Activated CD4-positive, alpha-beta T cell treated with anti-CD3 and anti-CD28 coated beads, Interleukin-2, amount 50 U/mL, for 1 hour (primary cell): Measurements from ENCODE around the gene RAB7B.

Source experiments
- DNase-seq: peaks from one replicate; pipeline ENCODE4 v3.0.0-alpha.2; 2020

The RAB7B gene

GRCh38 chr1:205972491-205973168, 30.6 kb downstream of the RAB7B start:
- no peak for DNase-seq

GRCh38 chr1:205972081-205972480, 31.1 kb downstream of the RAB7B start:
- DNase-seq: no peak

- DNase-seq: no peak
Measured at GRCh38 chr1:205971082-205971481, 32.1 kb downstream of the RAB7B start.

DNA sequence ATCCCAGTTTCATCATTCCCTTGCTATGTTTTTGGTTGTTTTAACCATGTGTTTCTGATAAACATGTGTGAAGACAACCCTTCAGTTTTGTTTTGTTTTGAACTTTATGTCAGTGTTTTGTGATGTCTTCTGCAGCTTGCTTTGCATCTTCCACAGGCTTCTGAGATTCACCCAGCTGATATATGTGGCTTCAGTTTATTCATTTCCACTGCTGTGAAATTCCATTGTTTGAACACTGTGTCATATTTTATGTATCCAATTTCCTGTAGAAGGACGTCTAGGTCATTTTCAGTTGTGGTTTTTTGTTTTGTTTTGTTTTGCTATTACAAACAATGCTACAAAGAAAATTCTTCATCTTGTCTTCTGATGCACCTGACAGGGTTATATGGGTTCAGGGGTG, 32.7 kb downstream of the RAB7B start:
- DNase-seq: no peak

GRCh38 chr1:205969229-205969628, 34.0 kb downstream of the RAB7B start:
- DNase-seq: no peak

GRCh38 chr1:205967554-205968335, 35.5 kb downstream of the RAB7B start:
- no peak for DNase-seq

- no peak for DNase-seq
Measured at GRCh38 chr1:205965036-205965884, 37.9 kb downstream of the RAB7B start.

DNA sequence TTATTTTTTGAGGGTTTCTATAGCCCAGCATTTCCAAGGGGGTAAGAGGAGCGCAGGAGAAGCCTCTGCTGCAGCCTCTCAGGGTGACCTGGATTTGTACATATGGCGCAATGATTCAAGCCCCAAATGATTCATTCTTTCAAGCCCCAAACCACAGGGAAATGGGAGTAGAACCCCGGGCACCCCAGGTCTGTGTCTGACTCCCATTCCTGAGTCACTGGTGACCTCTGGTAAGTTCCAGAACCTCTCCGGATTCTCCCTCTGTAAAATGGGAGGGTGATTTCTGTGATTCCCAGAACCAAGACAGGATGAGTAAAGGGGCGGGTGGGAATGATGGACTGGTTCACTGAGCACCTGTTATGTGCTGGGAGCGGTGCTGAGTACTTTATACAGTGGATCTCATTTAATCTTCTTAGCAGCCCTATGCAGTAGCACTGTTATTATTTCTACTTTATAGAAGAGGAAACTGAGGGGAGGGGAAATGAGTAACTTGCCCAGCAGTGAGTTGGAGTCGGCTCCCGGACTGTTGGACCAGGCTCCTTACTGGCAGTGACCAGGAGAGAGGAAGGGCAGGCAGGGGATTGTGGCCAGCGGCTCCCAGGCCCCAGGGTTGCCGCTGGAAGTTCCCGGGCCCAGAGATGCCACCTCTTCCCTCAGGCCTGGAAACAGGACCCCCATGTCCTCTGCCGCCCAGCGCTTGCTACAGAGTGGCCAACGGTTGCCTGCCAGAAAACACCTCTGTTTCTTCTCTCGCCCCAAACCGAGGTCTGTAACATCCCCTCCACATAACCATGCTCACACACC, 39.6 kb downstream of the RAB7B start:
- DNase-seq: no peak

DNA sequence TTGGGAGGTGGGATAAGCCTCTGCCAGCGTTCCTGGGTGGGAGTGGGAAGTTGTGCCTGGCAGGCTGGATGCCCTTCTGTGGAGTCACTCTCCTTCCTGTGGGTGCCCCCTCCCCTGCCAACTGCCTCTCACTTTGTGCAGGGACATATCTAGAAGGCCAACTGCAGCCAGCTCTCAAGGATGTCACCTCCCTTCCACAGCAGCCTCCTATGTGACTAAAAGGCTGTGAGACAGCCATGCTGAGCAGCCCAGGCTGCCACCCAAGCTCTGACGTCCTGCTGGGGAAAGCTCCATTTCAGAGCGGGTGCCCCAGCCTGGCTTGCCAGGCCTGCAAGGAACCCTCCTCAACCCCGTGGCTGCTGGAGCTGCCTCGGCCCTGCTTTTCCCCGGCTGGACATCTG, 40.4 kb downstream of the RAB7B start:
- DNase-seq: no peak

DNA sequence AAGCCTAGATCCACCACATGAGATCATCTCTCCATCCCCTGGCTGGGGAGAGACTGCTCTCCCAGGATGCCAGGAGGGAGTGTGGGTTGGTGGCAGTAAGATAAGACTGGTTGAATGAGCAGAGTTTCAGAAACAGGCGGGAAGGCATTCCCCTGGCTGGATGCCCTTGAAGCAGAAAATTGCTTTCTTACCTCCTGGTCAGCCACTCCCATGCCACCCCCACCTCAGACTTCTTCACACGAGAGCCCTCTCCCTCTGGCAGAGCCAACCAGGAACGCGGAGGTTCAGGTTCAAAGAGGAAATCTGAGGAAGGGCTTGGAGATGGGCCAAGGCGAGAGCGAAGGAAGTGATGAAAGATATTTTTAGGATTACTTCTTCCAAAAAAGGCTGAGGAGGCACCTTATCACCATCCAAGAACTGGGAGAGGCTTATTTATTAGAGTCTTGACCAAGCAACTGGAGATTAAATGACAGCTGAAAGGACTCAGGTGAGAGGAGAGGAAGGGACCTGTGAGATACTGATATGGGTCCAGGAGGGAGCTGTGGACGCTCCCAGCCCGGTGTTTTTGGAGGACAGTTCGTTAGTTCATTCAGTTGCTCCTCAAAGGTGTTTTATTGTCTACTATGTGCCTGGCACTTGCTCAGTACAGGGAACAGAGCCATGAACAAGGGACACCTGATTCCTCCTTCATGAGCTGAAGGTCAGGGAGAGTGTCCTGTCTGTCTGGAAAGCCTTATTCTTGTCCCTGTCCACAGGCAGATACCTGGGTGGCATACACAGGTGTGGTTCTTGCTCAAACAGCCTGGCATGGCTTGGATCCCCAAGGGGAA, 41.0 kb downstream of the RAB7B start:
- DNase-seq: no peak

DNA sequence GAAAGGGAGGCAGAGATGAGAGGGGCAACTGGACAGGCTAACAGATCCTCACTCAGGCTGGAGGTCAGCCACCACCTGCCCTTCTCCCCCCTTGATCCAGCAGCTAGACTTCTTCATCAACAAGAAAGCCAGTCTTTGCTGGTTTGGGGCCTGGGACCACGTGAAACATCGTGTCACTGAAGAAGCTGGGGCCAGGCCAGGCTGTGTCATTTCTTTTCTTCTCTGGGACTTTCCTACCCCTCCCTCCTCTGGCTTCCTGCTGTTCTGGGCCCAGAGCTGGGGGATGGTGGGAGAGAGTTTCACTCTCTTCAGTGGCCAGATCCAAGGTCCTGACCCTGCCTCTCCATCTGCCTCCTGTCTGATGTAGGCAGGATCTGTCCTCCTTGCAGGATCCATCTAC, 41.8 kb downstream of the RAB7B start:
- no peak for DNase-seq

- DNase-seq: no peak
Measured at GRCh38 chr1:205959789-205960188, 43.4 kb downstream of the RAB7B start.

DNA sequence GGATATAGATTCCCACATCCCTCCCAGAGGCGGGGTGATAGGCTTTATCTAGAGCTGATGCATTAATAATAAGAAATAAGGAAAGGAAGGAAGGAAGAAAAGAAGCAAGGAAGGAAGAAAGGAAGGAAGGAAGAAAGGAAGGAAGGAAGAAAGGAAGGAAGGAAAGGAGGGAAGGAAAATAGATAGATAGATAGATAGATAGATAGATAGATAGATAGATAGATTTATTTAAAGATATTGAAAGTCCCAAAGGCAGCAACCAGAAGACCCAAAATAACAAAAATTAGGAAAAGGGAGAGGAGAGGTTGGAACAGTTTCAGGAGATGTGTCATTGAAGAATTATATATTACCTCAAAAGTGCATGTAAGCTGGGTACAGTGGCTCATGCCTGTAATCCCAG, 47.7 kb downstream of the RAB7B start:
- DNase-seq: no peak

DNA sequence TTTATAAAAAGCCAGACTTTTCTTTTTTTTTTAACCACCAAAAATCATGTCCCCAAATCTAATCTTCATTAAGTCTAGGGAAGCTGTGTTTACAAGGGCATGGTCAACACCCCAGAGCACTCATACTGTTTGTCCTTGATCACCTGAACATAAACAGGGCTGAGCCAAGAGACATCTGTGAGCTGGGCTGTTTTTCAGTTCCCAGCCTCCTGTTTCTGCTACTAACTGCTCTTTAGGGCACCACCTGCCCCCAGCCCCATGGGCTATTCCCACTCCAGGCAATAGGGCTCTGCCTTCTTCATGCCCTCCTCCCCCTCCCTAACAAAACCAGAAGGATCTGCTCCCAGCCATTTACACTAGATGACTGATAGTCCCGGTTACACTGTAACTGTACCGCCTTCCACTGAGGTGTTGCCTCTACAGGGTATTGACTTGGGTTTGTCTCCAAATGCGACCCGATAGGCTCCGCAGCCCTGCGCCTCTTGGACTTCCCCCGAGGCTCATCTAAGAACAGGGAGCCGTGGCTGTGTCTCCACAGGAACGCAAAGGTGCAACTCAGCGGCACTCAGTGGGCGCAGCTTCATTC, 48.3 kb downstream of the RAB7B start:
- no peak for DNase-seq

GRCh38 chr1:205951746-205952145, 51.4 kb downstream of the RAB7B start:
- DNase-seq: no peak

- no peak for DNase-seq
Measured at GRCh38 chr1:205950826-205951549, 52.2 kb downstream of the RAB7B start.

- no peak for DNase-seq
Measured at GRCh38 chr1:205950280-205950679, 52.9 kb downstream of the RAB7B start.

GRCh38 chr1:205949753-205950152, 53.4 kb downstream of the RAB7B start:
- DNase-seq: no peak

- DNase-seq: no peak
Measured at GRCh38 chr1:205948886-205949285, 54.3 kb downstream of the RAB7B start.

GRCh38 chr1:205948039-205948438, 55.2 kb downstream of the RAB7B start:
- DNase-seq: no peak

DNA sequence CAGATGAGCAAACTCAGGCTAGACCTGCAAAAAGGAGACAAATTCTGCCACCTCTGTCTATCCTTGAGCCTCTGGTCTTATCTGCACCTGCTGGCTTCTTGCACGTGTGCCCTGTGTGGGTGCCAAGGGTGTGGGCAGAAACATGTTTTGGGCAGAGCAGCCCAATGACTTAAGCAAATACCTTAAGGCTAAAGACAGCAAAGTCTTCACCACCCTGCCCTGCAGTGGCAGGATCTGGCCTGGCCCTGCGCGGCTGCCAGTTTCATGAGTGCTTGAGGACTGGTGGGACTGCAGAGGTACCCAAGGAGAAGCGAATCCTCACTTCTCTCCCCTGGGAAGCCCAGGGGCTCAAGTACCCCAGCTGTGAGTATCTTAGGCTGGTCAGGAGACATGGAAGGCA, 56.2 kb downstream of the RAB7B start:
- DNase-seq: no peak
